GM18873 (cell line): ENCODE data around the gene GOLGA6D.
"Not testable (repeated sequence)": the region's sequence is repeated elsewhere in the genome, so short reads cannot be mapped to it uniquely, and the experiment has no call there.

Experiments
- ATAC-seq: cut with Tn5 transposase; IDR thresholded peaks from one replicate; pipeline ENCODE4 v1.9.1; 2021; ENCODE audit warnings: mild to moderate bottlenecking, moderate library complexity, moderate number of reproducible peaks; ENCODE audit not compliant: unreplicated experiment, low FRiP score

Gene GOLGA6D

DNA sequence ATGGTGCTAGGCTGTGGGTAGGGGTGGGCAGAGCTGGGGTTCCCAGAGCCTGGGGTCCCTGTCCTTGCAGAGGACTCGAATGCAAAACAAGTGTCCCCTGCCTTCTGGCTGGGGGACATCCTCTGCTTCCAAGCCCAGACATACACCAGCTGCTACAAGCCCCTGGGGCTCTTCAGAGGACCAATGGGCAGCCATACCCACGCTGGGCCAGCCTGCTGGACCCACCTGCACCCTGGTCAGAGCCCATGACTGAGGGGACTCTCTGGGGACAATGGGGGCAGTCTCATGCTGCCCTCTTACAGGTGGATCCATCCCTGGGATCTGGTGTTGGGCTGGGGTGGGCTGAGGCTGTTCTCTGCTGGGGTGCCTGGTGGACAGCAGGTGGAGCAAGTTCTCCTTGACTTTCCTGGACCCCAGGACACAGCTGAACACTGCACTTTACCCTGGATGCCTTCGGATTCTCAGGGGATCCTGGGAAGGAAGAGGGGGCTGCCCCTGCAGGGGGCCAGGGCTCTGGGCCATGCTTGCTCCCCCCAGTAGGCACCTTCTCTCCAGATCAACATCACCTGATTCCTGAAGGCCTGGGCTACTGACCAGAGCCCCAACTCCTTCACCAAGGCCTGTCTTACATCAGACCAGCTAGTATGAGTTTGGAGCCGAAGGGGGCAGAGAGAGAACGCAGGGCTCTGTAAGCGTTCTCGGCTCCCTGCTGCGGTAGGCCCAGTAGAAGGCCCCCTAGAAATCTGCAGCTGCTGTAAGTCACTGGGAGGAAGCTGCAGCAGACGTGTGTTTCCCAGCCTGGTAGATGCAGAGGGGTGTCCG is 46.1 kb downstream of the GOLGA6D start:
- no peak for ATAC-seq

DNA sequence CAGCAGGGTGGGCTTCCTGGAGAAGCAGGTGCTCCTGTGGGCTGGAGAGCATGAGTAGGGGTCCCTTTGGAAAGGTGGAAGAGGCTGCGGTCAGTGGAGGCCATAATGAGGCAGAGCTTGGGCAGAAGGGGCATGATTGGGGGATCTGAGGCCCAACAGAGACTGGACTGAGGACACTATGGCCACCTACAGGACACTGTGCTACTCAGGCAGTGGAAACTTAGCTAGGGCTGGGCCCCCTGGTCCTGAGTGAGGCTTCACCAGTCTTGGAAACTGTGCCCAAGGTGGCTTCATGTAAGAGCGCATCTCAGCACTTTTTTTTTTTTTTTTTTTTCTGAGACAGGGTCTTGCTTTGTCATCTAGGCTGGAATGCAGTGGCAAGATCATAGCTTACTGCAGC is 46.9 kb downstream of the GOLGA6D start:
- no peak for ATAC-seq

DNA sequence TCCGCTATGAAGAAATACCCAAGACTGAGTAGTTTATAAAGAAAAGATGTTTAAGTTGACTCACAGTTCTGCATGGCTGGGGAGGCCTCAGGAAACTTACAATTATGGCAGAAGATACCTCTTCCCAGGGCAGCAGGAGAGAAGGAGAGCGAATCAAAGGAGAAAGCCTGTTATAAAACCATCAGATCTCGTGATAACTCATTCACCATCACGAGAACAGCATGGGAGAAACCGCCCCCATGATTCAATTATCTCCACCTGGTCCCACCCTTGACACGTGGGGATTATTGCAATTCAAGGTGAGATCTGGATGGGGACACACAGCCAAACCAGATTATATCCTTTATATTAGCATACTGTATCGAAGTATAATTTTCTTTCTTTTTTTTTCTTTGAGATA is 49.5 kb downstream of the GOLGA6D start:
- ATAC-seq = not testable (repeated sequence)

DNA sequence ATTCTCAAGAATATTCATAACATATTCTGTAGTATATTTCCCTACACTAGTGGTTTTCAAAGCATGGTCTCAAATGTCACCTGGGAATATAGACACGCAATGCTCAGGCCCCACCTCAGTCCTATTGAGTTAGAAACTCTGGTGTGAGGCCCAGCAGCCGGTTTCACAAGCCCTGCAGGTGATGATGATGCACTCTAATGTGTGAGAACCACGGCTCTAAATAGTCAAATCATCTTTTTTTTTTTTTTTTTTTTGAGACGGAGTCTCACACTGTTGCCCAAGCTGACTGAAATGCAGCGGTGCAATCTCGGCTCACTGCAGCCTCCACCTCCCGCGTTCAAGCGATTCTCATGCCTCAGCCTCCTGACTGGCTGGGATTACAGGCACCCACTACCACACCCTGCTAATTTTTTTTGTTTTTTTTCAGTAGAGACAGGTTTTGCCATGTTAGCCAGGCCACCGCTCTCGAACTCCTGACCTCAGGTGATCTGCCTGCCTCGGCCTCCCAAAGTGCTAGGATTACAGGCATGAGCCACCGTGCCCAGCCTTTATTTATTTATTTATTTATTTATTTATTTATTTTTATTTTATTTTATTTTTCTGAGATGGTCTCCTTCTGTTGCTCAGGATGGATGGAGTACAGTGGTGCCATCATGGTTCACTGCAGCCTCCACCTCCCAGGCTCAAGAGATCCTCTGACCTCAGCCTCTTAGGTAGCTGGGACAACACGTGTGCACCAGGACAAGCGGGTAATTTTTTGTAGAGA is 51.2 kb downstream of the GOLGA6D start:
- ATAC-seq = not testable (repeated sequence)

DNA sequence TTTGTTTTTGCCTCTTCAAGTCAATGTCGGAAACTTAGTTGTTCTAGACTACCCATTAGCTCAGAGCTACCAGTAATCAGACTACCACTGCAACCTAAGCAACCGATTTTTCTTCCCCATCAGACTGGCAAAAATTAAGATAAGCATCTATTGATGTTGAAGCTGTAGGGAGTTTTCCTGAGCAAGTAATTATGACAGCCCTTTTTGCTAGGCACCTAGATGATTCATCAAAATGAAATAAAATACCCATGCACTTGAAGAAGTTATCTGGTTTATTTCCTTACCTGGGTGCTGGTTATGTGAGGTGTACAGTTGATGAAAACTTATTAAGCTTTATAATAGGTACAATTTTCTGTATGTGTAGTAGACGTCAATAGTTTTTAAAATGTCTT is 52.7 kb downstream of the GOLGA6D start:
- ATAC-seq = no peak

DNA sequence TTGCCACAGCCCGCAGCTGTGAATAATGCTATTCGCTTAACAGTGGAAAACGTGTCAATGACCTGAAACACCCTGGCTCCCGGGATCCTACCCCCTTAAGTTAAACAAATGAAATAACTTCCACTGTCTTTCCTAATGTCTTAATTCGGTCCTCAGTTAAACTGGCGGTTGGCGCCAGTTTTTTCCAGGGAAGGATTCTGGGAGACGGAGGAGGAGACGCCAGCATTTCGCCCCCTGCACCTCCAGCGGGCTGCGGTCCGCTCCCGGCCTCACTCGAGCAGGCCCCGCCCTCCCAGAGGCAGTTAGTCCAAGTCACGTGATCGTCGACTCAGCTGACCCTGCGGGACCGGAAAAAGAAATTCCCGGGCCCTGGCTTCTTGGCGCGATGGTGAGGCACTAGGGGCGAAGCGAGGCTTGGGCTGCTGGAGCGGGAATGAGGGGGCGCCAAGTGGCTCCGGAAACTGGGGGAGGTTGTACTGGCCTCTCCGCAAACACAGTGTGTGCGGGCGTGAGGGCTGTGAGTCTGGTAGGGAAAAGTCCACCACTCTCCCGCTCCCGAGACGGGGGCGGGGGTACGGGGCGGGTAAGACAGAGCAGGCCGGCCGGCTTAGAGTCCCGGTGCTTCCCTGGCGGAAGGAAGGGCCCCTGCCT is 53.2 kb downstream of the GOLGA6D start, which contains the start of gene COMMD4:
Gene COMMD4, plus strand, starts transcription at position 359 of the 651 bp plus-strand sequence. Its CDS starts 27 bp downstream, at position 386.
- no peak for ATAC-seq

DNA sequence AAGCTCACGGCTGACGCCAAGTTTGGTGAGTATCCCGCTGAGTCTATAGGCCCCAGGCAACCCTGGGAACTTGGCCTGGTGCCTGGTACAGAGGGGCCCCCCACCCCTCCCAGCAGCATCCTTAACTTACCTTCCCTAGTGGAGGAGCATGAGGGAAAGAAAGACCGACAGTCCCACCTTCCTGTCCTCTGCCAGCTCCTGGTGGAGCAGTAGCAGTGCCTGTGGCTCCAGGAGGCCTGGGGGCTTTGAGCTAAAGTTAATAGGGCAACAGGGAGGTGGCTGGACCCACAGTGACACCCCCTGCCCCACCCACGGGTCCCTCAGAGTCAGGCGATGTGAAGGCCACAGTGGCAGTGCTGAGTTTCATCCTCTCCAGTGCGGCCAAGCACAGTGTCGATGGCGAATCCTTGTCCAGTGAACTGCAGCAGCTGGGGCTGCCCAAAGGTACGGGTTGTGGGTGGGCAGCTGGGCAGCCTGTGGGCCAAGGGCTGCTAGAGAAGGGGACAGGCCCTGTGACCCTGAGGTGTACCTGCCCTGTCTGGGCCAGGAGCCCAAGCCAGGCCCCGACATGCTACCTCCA is 56.1 kb downstream of the GOLGA6D start:
- no peak for ATAC-seq

DNA sequence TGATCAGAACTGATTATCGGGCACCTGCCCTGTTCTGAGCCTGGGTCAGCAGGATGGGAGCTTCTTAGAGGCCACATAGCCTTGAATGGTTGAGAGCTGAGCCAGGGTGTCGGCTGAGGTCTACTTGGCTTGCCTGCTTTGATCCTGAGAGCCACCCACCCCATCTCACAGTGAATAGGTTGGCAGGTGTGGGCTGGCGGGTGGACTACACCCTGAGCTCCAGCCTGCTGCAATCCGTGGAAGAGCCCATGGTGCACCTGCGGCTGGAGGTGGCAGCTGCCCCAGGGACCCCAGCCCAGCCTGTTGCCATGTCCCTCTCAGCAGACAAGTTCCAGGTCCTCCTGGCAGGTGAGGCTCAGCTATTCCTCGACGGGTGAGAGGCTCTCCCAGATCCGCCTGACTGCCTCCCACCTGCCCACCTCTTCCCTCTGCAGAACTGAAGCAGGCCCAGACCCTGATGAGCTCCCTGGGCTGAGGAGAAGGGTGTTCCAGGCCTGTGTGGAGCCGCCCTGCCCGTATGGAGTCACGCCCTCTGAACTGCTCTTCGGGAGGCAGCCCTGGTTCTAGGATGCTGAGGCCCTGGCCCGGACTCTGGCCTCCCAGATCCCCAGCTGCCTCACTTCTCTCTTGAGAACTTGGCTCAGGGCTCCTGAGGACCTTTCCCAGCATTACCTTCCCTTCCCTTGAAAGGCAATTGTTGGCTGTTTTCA is 57.1 kb downstream of the GOLGA6D start:
- no peak for ATAC-seq

DNA sequence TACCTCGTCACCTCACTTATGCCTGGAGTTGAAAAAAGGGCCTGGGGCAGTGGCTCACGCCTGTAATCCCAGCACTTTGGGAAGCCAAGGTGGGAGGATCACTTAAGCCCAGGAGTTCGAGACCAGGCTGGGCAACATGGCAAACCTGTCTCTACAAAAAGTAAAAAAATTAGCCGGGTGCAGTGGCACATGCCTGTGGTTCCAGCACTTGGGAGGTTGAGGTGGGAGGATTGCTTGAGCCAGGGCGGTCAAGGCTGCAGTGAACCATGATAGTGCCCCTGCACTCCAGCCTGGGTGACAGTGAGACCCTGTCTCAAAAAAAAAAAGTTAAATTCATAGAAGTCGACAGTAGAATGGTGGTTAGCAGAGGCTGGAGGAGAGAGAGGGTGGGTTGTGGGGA is 59.6 kb downstream of the GOLGA6D start:
- no peak for ATAC-seq

DNA sequence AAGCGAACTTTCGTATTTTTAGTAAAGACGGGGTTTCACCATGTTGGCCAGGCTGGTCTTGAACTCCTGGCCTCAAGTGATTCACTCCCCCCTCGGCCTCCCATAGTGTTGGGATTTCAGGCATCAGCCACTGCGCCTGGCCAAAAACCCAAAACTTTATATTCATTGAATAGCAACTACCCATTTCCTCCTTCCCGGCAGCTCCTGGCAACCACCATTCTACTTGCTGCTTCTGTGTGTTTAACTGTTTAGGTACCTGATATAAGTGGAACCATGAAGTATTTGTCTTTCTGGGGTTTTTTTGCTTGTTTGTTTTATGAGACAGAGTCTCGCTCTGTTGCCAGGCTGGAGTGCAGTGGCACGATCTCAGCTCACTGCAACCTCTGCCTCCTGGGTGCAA is 61.3 kb downstream of the GOLGA6D start:
- ATAC-seq = not testable (repeated sequence)
